ENCODE measurements around the gene CEP72. TPM values are rescaled to one million over a fixed set of nuclear protein-coding genes. Genes with fewer than 3 reads are reported as not detected.

CEP72 gene
- total RNA-seq, 1 experiment from 2014 or later, result 16.4 TPM

DNA sequence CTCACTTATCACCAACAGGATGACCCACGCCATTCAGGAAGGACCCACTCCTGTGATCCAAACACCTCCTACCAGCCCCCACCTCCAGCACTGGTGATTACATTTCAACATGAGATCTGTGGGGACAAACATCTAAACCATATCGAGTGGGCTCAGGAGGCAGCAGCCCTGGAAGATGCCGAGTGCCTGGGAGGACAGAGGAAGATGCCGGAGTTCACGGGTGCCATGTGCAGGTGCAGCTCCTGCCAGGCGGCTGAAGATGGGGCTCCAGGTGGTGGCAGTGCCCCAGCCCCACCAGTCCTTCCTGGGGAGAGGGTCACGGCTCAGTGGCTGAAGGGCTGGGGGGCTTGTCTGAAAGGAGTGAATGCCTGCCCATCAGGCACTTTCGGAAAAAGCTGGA is 6.1 kb upstream of the CEP72 start:
- ChIA-PET CTCF (no interaction called here), POLR2A (no interaction called here)
- Mint-ChIP-seq H3K27ac (ENCODE audit: low read depth, unreplicated experiment) (no peak overlapping the region), H3K36me3 (ENCODE audit: insufficient read depth, unreplicated experiment) (no peaks in the 10 kb centered on the region), H3K27me3 (ENCODE audit: insufficient read depth, unreplicated experiment) (no peaks in the 10 kb centered on the region), H3K4me1 (ENCODE audit: insufficient read depth, unreplicated experiment) (no peaks in the 10 kb centered on the region), H3K9me3 (ENCODE audit: unreplicated experiment) (no peaks in the 10 kb centered on the region), H3K4me3 (ENCODE audit: unreplicated experiment) (no peak overlapping the region)
- no TSS peak for BruUV-seq (replicated peaks)
- TF ChIP-seq, protein P1, sequence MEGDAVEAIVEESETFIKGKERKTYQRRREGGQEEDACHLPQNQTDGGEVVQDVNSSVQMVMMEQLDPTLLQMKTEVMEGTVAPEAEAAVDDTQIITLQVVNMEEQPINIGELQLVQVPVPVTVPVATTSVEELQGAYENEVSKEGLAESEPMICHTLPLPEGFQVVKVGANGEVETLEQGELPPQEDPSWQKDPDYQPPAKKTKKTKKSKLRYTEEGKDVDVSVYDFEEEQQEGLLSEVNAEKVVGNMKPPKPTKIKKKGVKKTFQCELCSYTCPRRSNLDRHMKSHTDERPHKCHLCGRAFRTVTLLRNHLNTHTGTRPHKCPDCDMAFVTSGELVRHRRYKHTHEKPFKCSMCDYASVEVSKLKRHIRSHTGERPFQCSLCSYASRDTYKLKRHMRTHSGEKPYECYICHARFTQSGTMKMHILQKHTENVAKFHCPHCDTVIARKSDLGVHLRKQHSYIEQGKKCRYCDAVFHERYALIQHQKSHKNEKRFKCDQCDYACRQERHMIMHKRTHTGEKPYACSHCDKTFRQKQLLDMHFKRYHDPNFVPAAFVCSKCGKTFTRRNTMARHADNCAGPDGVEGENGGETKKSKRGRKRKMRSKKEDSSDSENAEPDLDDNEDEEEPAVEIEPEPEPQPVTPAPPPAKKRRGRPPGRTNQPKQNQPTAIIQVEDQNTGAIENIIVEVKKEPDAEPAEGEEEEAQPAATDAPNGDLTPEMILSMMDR (IDR thresholded peaks at IDR 0.05; ENCODE audit: unreplicated experiment), result no peak
- intact Hi-C loops (cut with micrococcal nuclease), result no loop called here
- DNase-seq (ENCODE audit: unreplicated experiment), result no peak

DNA sequence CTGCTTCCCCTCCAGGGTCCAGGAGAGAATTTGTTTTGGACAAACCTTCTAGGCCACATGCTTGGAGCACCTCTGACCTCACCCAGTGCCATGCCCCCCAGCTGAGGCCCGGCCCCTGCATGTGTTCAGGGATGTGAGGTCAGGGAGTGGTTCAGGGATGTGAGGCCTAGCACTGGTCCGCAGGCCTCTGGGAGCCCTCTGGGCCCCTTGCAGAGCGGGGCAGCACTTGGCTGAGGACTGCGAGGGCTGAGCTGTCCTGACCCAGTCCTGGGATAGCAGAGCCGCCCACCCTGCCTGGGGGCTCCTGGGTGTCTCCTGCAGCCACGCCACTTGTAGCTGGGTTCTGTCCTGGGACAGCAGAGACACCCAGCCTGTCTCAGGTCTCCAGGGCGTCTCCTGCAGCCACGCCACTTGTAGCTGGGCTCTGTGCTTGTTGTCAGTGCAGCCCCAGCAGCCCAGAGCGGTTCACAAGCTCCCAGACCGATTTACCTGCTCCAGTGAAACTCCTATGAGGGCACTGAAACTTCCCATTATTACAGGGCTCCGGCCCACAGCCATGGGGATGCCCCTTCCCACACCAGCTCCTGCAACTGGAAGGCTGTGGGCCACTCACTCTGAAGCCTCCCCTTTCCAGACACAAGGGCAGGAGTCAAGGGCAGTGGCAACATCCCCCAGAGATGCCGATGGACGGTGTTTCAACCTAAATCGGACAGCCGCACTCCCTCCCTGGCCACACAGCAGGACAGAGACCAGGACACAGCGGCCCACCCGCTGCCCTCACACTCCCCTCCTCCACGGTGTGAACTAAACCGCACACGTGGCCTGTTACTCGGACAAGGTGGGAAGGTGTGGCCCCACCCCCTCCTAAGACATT is 5.4 kb upstream of the CEP72 start:
- no TSS peak for BruUV-seq (replicated peaks)
- H3K27me3 Mint-ChIP-seq (ENCODE audit: insufficient read depth, unreplicated experiment), result no peaks in the 10 kb centered on the region
- TF ChIP-seq, protein P1 (IDR thresholded peaks at IDR 0.05; ENCODE audit: unreplicated experiment), result no peak
- H3K36me3 Mint-ChIP-seq (ENCODE audit: insufficient read depth, unreplicated experiment), result no peaks in the 10 kb centered on the region
- H3K4me1 Mint-ChIP-seq (ENCODE audit: insufficient read depth, unreplicated experiment), result no peaks in the 10 kb centered on the region
- ChIA-PET POLR2A (no interaction called here), CTCF (no interaction called here)
- intact Hi-C loops (cut with micrococcal nuclease), result no loop called here
- no peak overlapping the region for H3K4me3 Mint-ChIP-seq (ENCODE audit: unreplicated experiment)
- H3K27ac Mint-ChIP-seq (ENCODE audit: low read depth, unreplicated experiment), result no peak overlapping the region
- no peak for DNase-seq (ENCODE audit: unreplicated experiment)
- H3K9me3 Mint-ChIP-seq (ENCODE audit: unreplicated experiment), result no peaks in the 10 kb centered on the region

DNA sequence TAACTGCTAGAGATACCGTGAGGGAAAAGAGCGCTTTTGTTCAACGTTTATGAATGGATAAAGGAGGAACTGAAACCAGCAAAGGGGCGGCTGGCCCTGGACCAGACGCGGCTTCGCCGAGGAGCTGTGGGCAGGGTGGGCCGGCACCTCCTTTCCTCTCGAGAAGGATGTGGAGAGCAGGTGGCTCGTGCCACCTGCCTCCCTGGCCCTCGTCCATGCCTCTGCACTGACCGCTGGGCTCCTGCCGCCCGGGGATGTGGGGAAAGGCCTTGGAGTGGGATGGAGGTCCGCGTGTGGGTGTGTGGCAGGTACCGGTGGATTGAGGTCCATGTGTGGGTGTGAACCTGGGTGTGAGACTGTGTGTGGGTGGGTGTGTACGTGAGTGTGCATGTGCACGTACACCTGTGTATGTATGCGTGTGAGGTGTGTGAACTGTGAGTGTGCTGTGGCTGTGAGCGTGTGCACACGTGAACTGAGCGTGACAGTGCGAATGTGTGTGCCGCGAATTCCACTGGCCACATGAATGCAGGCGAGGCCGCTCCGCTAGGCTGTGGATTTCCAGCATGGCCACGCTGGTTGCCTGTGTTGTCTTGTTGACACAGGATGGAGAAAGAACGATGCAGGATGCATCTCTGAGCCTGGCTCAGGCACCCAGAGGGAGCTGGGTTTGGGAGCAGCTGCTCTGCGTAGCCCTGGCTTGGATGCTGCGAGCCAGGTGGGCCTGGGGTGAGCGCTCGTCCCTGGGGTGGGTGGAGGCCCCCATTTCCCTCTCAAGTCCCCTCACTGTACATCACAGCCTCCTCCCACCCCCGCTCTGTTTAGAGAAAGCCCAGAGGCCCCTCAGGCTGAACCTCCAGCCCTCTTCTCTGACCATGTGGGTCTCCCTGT is 4.4 kb upstream of the CEP72 start:
- H3K4me1 Mint-ChIP-seq (ENCODE audit: insufficient read depth, unreplicated experiment), result peaks cover 2% of the 10 kb centered on the region
- no peaks in the 10 kb centered on the region for H3K9me3 Mint-ChIP-seq (ENCODE audit: unreplicated experiment)
- H3K27me3 Mint-ChIP-seq (ENCODE audit: insufficient read depth, unreplicated experiment), result no peaks in the 10 kb centered on the region
- H3K36me3 Mint-ChIP-seq (ENCODE audit: insufficient read depth, unreplicated experiment), result peaks cover 3% of the 10 kb centered on the region
- intact Hi-C loops (cut with micrococcal nuclease), result no loop called here
- TF ChIP-seq, protein P1 (IDR thresholded peaks at IDR 0.05; ENCODE audit: unreplicated experiment), result no peak
- POLR2A ChIA-PET, result no interaction called here
- no peak overlapping the region for H3K4me3 Mint-ChIP-seq (ENCODE audit: unreplicated experiment)
- BruUV-seq (replicated peaks), result no TSS peak
- H3K27ac Mint-ChIP-seq (ENCODE audit: low read depth, unreplicated experiment), result no peak overlapping the region
- CTCF ChIA-PET, result no interaction called here
- DNase-seq (ENCODE audit: unreplicated experiment), result no peak
